HG02610 (cell line): Measurements from ENCODE around the gene TSEN2.
A peak's percentile ranks its signal among the peaks of the same experiment; 100 is the strongest.

Source experiments
- ATAC-seq: cut with Tn5 transposase; IDR thresholded peaks from one replicate; pipeline ENCODE4 v1.9.1; 2021; ENCODE audit warnings: mild to moderate bottlenecking, moderate library complexity; ENCODE audit not compliant: unreplicated experiment

TSEN2 gene

GRCh38 chr3:12545473-12545791 lies 61.2 kb downstream of the TSEN2 start, which contains the start of gene MKRN2OS:
Gene MKRN2OS, minus strand, starts transcription at chr3:12545499. Its CDS starts 35 bp downstream, at chr3:12545464.
- no peak for ATAC-seq

- no peak for ATAC-seq
Observed at GRCh38 chr3:12549971-12550760, 65.9 kb downstream of the TSEN2 start.

GRCh38 chr3:12553921-12554391 lies 69.7 kb downstream of the TSEN2 start:
- no peak for ATAC-seq

GRCh38 chr3:12556314-12556689 lies 72.0 kb downstream of the TSEN2 start:
- no peak for ATAC-seq

- ATAC-seq: peak; percentile 74
Observed at GRCh38 chr3:12556690-12557472, 72.6 kb downstream of the TSEN2 start, which contains the start of gene MKRN2. Gene MKRN2, plus strand, starts transcription at chr3:12557087. Its CDS starts 64 bp downstream, at chr3:12557151.

- ATAC-seq: no peak
Observed at GRCh38 chr3:12557473-12558100, 73.3 kb downstream of the TSEN2 start.

- no peak for ATAC-seq
Observed at GRCh38 chr3:12558706-12559105, 74.4 kb downstream of the TSEN2 start.

- no peak for ATAC-seq
Observed at GRCh38 chr3:12559520-12559919, 75.2 kb downstream of the TSEN2 start.

- peak; percentile 70 for ATAC-seq
Observed at GRCh38 chr3:12560505-12561190, 76.4 kb downstream of the TSEN2 start.

GRCh38 chr3:12561397-12561796 lies 77.1 kb downstream of the TSEN2 start:
- ATAC-seq: no peak

GRCh38 chr3:12562451-12562850 lies 78.2 kb downstream of the TSEN2 start:
- no peak for ATAC-seq

- ATAC-seq: no peak
Observed at GRCh38 chr3:12566976-12567375, 82.7 kb downstream of the TSEN2 start.

GRCh38 chr3:12568747-12569146 lies 84.5 kb downstream of the TSEN2 start:
- no peak for ATAC-seq

GRCh38 chr3:12569836-12570235 lies 85.6 kb downstream of the TSEN2 start:
- ATAC-seq: no peak

- ATAC-seq: no peak
Observed at GRCh38 chr3:12571986-12572385, 87.7 kb downstream of the TSEN2 start.

- ATAC-seq: no peak
Observed at GRCh38 chr3:12574131-12574530, 89.9 kb downstream of the TSEN2 start.

GRCh38 chr3:12574661-12575060 lies 90.4 kb downstream of the TSEN2 start:
- ATAC-seq: no peak

- ATAC-seq: no peak
Observed at GRCh38 chr3:12577379-12577778, 93.1 kb downstream of the TSEN2 start.

GRCh38 chr3:12578742-12579141 lies 94.5 kb downstream of the TSEN2 start:
- no peak for ATAC-seq

GRCh38 chr3:12579456-12579855 lies 95.2 kb downstream of the TSEN2 start:
- ATAC-seq: no peak

- ATAC-seq: no peak
Observed at GRCh38 chr3:12579905-12580304, 95.6 kb downstream of the TSEN2 start.
